GM20000 (cell line): ENCODE measurements around the gene MSI2.
"Not testable (repeated sequence)": the region's sequence is repeated elsewhere in the genome, so short reads cannot be mapped to it uniquely, and the experiment has no call there.

Experiments used
- DNase-seq: peaks from one replicate; pipeline ENCODE4 v3.0.0; 2012; ENCODE audit warnings: low spot score
- CTCF ChIP-seq: IDR thresholded peaks from 2 replicates; pipeline ENCODE4 v1.5.1; 2012; ENCODE audit warnings: mild to moderate bottlenecking, control low read depth; ENCODE audit errors: extremely low read depth, missing control alignments

The MSI2 gene

GRCh38 chr17:57498443-57498842 is 242.1 kb downstream of the MSI2 start:
- no peak for DNase-seq
- no peak for TF ChIP-seq CTCF

GRCh38 chr17:57499221-57499620 is 242.9 kb downstream of the MSI2 start:
- not testable (repeated sequence) for DNase-seq

- no peak for TF ChIP-seq CTCF
- no peak for DNase-seq
Observed at GRCh38 chr17:57499648-57500049, 243.3 kb downstream of the MSI2 start.

- TF ChIP-seq CTCF: no peak
- DNase-seq: no peak
Observed at GRCh38 chr17:57501016-57501415, 244.7 kb downstream of the MSI2 start.

GRCh38 chr17:57502022-57502421 is 245.7 kb downstream of the MSI2 start:
- no peak for DNase-seq

GRCh38 chr17:57502811-57503241 is 246.5 kb downstream of the MSI2 start:
- no peak for TF ChIP-seq CTCF
- no peak for DNase-seq

More at GRCh38 chr17:57502022-57502421, 245.7 kb downstream of the MSI2 start:
- TF ChIP-seq CTCF: no peak

GRCh38 chr17:57504208-57504607 is 247.9 kb downstream of the MSI2 start:
- TF ChIP-seq CTCF: no peak

More at GRCh38 chr17:57504208-57504607, 247.9 kb downstream of the MSI2 start:
- DNase-seq: no peak
